Loucy (cell line): ENCODE data around the gene CCDC148.

Experiments
- H2AFZ ChIP-seq: fragments of 200-600 bp; sonication (generic); 2 replicates; pipeline ENCODE4 v1.6.0; 2016; ENCODE audit warnings: antibody characterized with exemption, mild to moderate bottlenecking, low read length, moderate library complexity
- H3F3A ChIP-seq: fragments of 200-600 bp; 2 replicates; pipeline ENCODE4 v1.6.0; 2016; ENCODE audit warnings: antibody characterized with exemption, low read depth, mild to moderate bottlenecking
- H3K27me3 ChIP-seq: fragments of 200-600 bp; sonication (generic); 2 replicates; pipeline ENCODE4 v1.6.1; 2014; ENCODE audit warnings: low read length, mild to moderate bottlenecking; ENCODE audit not compliant: insufficient read depth, poor library complexity, severe bottlenecking
- H3K36me3 ChIP-seq: fragments of 200-600 bp; sonication (generic); 2 replicates; pipeline ENCODE4 v1.6.1; 2016; ENCODE audit warnings: low read length; ENCODE audit not compliant: insufficient read depth
- H3K4me1 ChIP-seq: fragments of 200-600 bp; sonication (generic); 2 replicates; pipeline ENCODE4 v1.5.1; 2014; ENCODE audit warnings: low read length, mild to moderate bottlenecking; ENCODE audit not compliant: insufficient read depth, poor library complexity, severe bottlenecking
- H3K4me2 ChIP-seq: fragments of 200-600 bp; sonication (generic); 2 replicates; pipeline ENCODE4 v1.6.0; 2014; ENCODE audit warnings: antibody characterized with exemption, low read length, low read depth, mild to moderate bottlenecking; ENCODE audit not compliant: poor library complexity, severe bottlenecking
- H3K4me3 ChIP-seq: fragments of 200-600 bp; sonication (generic); 2 replicates; pipeline ENCODE4 v1.5.1; 2014; ENCODE audit warnings: low read length, mild to moderate bottlenecking, mixed read lengths; ENCODE audit not compliant: poor library complexity, severe bottlenecking
- H3K79me2 ChIP-seq: fragments of 200-600 bp; sonication (generic); 2 replicates; pipeline ENCODE4 v1.6.1; 2014; ENCODE audit warnings: low read length; ENCODE audit not compliant: insufficient read depth
- H3K9ac ChIP-seq: fragments of 200-600 bp; sonication (generic); 2 replicates; pipeline ENCODE4 v1.6.0; 2014; ENCODE audit warnings: mild to moderate bottlenecking, low read depth, low read length, moderate library complexity; ENCODE audit not compliant: poor library complexity, severe bottlenecking
- H3K9me2 ChIP-seq: fragments of 200-600 bp; sonication (generic); replicated peaks from 2 replicates; pipeline ENCODE4 v1.6.1; 2016; ENCODE audit warnings: low read depth, low read length, mixed read lengths
- H3K9me3 ChIP-seq: fragments of 200-600 bp; sonication (generic); 2 replicates; pipeline ENCODE4 v1.6.1; 2014; ENCODE audit warnings: mild to moderate bottlenecking, antibody characterized with exemption, low read length, low read depth; ENCODE audit not compliant: insufficient read depth
- H4K20me1 ChIP-seq: fragments of 200-600 bp; sonication (generic); 2 replicates; pipeline ENCODE4 v1.6.0; 2014; ENCODE audit warnings: antibody characterized with exemption, low read length, mild to moderate bottlenecking; ENCODE audit not compliant: insufficient read depth, poor library complexity, severe bottlenecking
- EZH2phosphoT487 ChIP-seq: fragments of 200-600 bp; IDR thresholded peaks from 2 replicates; pipeline ENCODE4 v1.6.1; 2018; ENCODE audit warnings: antibody characterized with exemption, mild to moderate bottlenecking, moderate library complexity, borderline replicate concordance
- TF ChIP-seq, protein P1 (sequence below): fragments of 200-600 bp; sonication (generic); conservative IDR thresholded peaks from 2 replicates; pipeline ENCODE4 v1.5.1; 2014; ENCODE audit warnings: mild to moderate bottlenecking, antibody characterized with exemption, low read length

Gene CCDC148

DNA sequence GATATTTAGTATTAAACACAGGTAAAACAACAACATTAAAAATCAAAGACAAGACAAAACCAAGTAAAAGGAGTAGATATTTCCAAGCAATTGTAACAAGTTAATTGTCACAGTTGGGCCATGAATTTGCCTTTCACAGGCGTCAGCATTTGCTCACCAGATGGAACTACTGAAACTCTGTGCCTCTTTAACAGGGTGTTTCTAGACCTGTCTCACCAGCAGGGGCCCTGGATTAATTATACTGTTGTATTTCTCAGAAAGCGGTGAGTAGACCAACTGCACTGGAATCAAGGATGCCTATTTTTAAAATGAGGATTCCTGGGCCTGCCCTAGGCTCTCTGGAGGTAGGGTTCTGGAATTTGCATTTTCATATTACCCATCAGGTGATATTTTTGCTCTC, 262.3 kb downstream of the CCDC148 start:
- Histone ChIP-seq H3K4me1 (no peaks in the 10 kb centered on the region), H3K36me3 (no peaks in the 10 kb centered on the region), H2AFZ (no peak overlapping the region), H3F3A (no peaks in the 10 kb centered on the region), H3K27me3 (peaks cover 18% of the 10 kb centered on the region), H3K9me2 (no peaks in the 10 kb centered on the region), H3K9ac (no peak overlapping the region), H3K9me3 (no peaks in the 10 kb centered on the region), H3K4me2 (no peak overlapping the region), H3K79me2 (no peaks in the 10 kb centered on the region), H4K20me1 (no peaks in the 10 kb centered on the region), H3K4me3 (no peak overlapping the region)
- no peak for TF ChIP-seq EZH2phosphoT487
- TF ChIP-seq, protein P1, sequence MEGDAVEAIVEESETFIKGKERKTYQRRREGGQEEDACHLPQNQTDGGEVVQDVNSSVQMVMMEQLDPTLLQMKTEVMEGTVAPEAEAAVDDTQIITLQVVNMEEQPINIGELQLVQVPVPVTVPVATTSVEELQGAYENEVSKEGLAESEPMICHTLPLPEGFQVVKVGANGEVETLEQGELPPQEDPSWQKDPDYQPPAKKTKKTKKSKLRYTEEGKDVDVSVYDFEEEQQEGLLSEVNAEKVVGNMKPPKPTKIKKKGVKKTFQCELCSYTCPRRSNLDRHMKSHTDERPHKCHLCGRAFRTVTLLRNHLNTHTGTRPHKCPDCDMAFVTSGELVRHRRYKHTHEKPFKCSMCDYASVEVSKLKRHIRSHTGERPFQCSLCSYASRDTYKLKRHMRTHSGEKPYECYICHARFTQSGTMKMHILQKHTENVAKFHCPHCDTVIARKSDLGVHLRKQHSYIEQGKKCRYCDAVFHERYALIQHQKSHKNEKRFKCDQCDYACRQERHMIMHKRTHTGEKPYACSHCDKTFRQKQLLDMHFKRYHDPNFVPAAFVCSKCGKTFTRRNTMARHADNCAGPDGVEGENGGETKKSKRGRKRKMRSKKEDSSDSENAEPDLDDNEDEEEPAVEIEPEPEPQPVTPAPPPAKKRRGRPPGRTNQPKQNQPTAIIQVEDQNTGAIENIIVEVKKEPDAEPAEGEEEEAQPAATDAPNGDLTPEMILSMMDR: no peak

DNA sequence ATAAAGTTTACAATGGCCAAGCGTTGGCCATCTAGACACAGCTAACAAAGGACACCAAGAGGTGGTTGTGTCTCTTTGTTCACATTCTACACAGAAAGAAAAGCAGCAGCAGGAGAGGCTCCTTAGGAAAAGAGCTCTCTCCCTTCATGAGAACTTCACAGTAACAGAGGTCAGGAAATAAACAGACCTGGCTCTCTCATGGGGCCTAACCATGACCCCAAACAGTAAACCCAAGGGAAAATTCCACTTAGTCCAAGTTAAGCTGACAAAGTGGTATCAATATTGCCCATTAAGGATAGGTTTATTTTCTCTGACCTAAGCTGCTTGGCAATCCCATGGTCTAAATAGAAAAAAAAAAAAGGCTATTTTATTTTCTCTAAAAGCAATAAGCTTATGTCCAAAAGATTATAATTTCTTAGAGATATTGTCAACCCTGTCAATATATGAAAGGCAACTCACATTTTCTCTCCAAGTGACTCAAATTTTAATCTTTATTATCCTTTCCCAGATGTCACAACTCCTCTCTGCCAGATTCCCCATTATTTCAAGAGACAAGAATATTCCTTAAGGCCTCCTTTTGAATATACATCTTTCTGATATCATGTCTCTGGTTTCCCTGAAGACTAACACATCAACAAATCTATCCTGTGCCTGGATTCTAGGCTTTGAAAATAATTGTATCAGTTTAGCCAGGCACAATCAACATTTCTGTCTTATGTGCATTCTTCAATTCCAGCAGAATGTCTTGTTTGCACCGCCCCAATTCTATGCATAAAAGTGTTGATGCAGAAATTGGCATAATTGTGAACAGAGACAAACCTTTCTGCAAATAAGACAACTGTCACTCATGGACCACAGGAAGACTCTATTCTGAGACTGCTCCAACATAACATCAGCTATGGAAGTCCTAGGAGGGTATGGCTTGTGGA, 263.8 kb downstream of the CCDC148 start:
- Histone ChIP-seq H4K20me1 (no peaks in the 10 kb centered on the region), H2AFZ (no peak overlapping the region), H3K4me1 (no peaks in the 10 kb centered on the region), H3K36me3 (no peaks in the 10 kb centered on the region), H3K9ac (no peak overlapping the region), H3K9me2 (no peaks in the 10 kb centered on the region), H3F3A (no peaks in the 10 kb centered on the region), H3K4me3 (no peak overlapping the region), H3K27me3 (peaks cover 18% of the 10 kb centered on the region), H3K9me3 (no peaks in the 10 kb centered on the region), H3K79me2 (no peaks in the 10 kb centered on the region), H3K4me2 (no peak overlapping the region)
- no peak for TF ChIP-seq EZH2phosphoT487
- TF ChIP-seq, protein P1: no peak

DNA sequence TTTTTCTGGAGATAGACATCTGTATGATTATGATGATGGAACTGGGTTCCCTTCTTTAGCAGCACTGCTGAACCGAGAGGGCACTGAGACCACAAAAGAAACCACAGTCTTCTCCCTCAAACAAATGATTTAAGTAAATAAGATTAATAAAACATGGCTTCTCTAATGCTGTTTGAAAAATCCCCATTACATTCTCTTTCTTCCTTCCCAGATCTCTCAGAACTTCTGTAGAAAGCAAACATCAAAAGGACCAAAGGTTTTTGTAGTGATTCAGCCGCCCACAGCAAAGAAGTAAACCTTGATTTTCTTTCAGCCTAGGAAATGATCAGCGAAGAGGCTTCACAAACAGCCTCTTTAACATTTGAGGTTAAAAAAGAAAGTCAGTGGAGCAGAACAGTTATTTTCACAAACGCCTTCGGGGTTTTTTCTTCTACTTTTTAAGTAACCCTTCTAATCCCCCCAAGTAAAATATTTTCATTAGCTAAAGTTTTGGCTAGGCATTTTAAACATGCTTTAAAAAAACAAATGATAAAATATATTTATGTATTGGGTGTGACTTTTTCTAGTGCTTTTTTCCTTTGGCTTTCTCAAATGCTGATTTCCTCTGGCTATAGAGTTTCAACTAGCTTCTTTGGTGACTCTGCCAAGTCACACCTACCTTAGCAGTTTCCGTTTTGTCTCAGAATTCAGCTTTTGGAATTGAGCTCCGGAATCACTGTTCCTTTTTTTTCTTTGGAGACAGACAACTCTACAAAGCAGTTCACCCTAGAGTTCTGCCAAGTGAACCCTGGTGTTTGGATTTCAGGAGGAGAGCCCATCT, 265.3 kb downstream of the CCDC148 start:
- H3K9ac ChIP-seq: no peak overlapping the region
- H3K4me2 ChIP-seq: peak overlapping the region; percentile 25
- H3K79me2 ChIP-seq: no peaks in the 10 kb centered on the region
- no peaks in the 10 kb centered on the region for H3K9me3 ChIP-seq
- peaks cover 18% of the 10 kb centered on the region for H3K27me3 ChIP-seq
- no peaks in the 10 kb centered on the region for H3K36me3 ChIP-seq
- H3K9me2 ChIP-seq: no peaks in the 10 kb centered on the region
- no peak overlapping the region for H2AFZ ChIP-seq
- H3K4me1 ChIP-seq: no peaks in the 10 kb centered on the region
- H3F3A ChIP-seq: no peaks in the 10 kb centered on the region
- no peaks in the 10 kb centered on the region for H4K20me1 ChIP-seq
- no peak overlapping the region for H3K4me3 ChIP-seq
- TF ChIP-seq, protein P1: no peak
- TF ChIP-seq EZH2phosphoT487: no peak
